ENCODE measurements around the gene LORICRIN. TPM values are rescaled to one million over a fixed set of nuclear protein-coding genes. Genes with fewer than 3 reads are reported as not detected.

LORICRIN gene
- polyA plus RNA-seq, 1 of the 3 experiments (the other 2 are of a cell fraction), result not detected

- no peaks in the 10 kb centered on the region for H3K79me2 ChIP-seq (ENCODE audit: insufficient read depth)
- H3K9ac ChIP-seq, result no peak overlapping the region
- POLR2A ChIA-PET, result no interaction called here
- TF ChIP-seq RXRA (IDR thresholded peaks at IDR 0.05; ENCODE audit: borderline replicate concordance, low read depth), result no peak
- TF ChIP-seq REST (IDR thresholded peaks at IDR 0.05; ENCODE audit: low read depth, low read length), result no peak
- no peak for TF ChIP-seq FOXJ3 (CRISPR knock-in tag; IDR thresholded peaks at IDR 0.05)
- TF ChIP-seq SIN3A (IDR thresholded peaks at IDR 0.05; ENCODE audit: borderline replicate concordance, low read depth, low read length), result no peak
- no peak for TF ChIP-seq TAF1 (IDR thresholded peaks at IDR 0.05; ENCODE audit: borderline replicate concordance, low read depth, low read length)
- no peak for TF ChIP-seq EP300 (IDR thresholded peaks at IDR 0.05; ENCODE audit: borderline replicate concordance in 1 of 2, low read depth in 1 of 2, low read length in 1 of 2)
- no peaks in the 10 kb centered on the region for H3K9me2 ChIP-seq
- H3K4me1 ChIP-seq (ENCODE audit: control insufficient read depth in 1 of 2, insufficient read depth in 2 of 2, low read depth in 1 of 2, low read length in 1 of 2), result no peaks in the 10 kb centered on the region
- DNase-seq, result no peak
- H3K9me3 ChIP-seq, result no peaks in the 10 kb centered on the region
- H3K36me3 ChIP-seq (replicated peaks in 1 of 2; ENCODE audit: control insufficient read depth in 1 of 2, insufficient read depth in 2 of 2, low read length in 1 of 2), result no peaks in the 10 kb centered on the region
- H3K4me2 ChIP-seq, result no peak overlapping the region
- H3F3A ChIP-seq (replicated peaks; ENCODE audit: insufficient read depth), result no peaks in the 10 kb centered on the region
- WGBS (ENCODE audit: low lambda C conversion rate), result 0% methylated on average over 1 of the region's 1 CpG
- no peak overlapping the region for H2AFZ ChIP-seq (ENCODE audit: low read depth)
- no peaks in the 10 kb centered on the region for H4K20me1 ChIP-seq (ENCODE audit: insufficient read depth)
- CTCF ChIA-PET, result no interaction called here
- H3K27ac ChIP-seq (ENCODE audit: low read depth in 2 of 2, low read length in 1 of 2), result no peak overlapping the region
- H3K4me3 ChIP-seq (ENCODE audit: low read depth in 2 of 2, low read length in 1 of 2), result no peak overlapping the region
- no peaks in the 10 kb centered on the region for H3K27me3 ChIP-seq (ENCODE audit: insufficient read depth)
Measured at GRCh38 chr1:153250166-153250565, 9.3 kb upstream of the LORICRIN start.

GRCh38 chr1:153251087-153251486, 8.4 kb upstream of the LORICRIN start:
- no peaks in the 10 kb centered on the region for H3K36me3 ChIP-seq (replicated peaks in 1 of 2; ENCODE audit: control insufficient read depth in 1 of 2, insufficient read depth in 2 of 2, low read length in 1 of 2)
- no peaks in the 10 kb centered on the region for H3K27me3 ChIP-seq (ENCODE audit: insufficient read depth)
- H3K4me2 ChIP-seq, result no peak overlapping the region
- CTCF ChIA-PET, result no interaction called here
- no peaks in the 10 kb centered on the region for H3K9me3 ChIP-seq
- no peak for DNase-seq
- no peaks in the 10 kb centered on the region for H3K9me2 ChIP-seq
- H3K9ac ChIP-seq, result no peak overlapping the region
- POLR2A ChIA-PET, result no interaction called here
- 0% methylated on average over 2 of the region's 2 CpGs for WGBS (ENCODE audit: low lambda C conversion rate)
- no peaks in the 10 kb centered on the region for H3K79me2 ChIP-seq (ENCODE audit: insufficient read depth)
- H3K4me1 ChIP-seq (ENCODE audit: control insufficient read depth in 1 of 2, insufficient read depth in 2 of 2, low read depth in 1 of 2, low read length in 1 of 2), result no peaks in the 10 kb centered on the region
- no peak for TF ChIP-seq TAF1 (IDR thresholded peaks at IDR 0.05; ENCODE audit: borderline replicate concordance, low read depth, low read length)
- no peak for TF ChIP-seq REST (IDR thresholded peaks at IDR 0.05; ENCODE audit: low read depth, low read length)
- no peak for TF ChIP-seq POLR2AphosphoS5 (IDR thresholded peaks at IDR 0.05; ENCODE audit: low read depth, low read length)
- no peak for TF ChIP-seq NFIC (IDR thresholded peaks at IDR 0.05; ENCODE audit: borderline replicate concordance)
- no peak for TF ChIP-seq FOXJ3 (CRISPR knock-in tag; IDR thresholded peaks at IDR 0.05)
- TF ChIP-seq SMC3 (IDR thresholded peaks at IDR 0.05; ENCODE audit: low read depth, low read length), result no peak
- no peak for TF ChIP-seq MXI1 (IDR thresholded peaks at IDR 0.05; ENCODE audit: low read depth, low read length)
- no peak for TF ChIP-seq EZH2phosphoT487 (IDR thresholded peaks at IDR 0.05; ENCODE audit: borderline replicate concordance, low read depth)
- TF ChIP-seq FOSL2 (IDR thresholded peaks at IDR 0.05; ENCODE audit: borderline replicate concordance, low read depth), result no peak
- no peak for TF ChIP-seq RFX5 (IDR thresholded peaks at IDR 0.05; ENCODE audit: low read length)
- TF ChIP-seq SIN3A (IDR thresholded peaks at IDR 0.05; ENCODE audit: borderline replicate concordance, low read depth, low read length), result no peak
- no peak for TF ChIP-seq YY1 (IDR thresholded peaks at IDR 0.05; ENCODE audit: low read depth)
- TF ChIP-seq TCF12 (IDR thresholded peaks at IDR 0.05), result no peak
- TF ChIP-seq RAD21 (IDR thresholded peaks at IDR 0.05; ENCODE audit: low read length), result no peak
- no peak for TF ChIP-seq RXRA (IDR thresholded peaks at IDR 0.05; ENCODE audit: borderline replicate concordance, low read depth)
- no peaks in the 10 kb centered on the region for H3F3A ChIP-seq (replicated peaks; ENCODE audit: insufficient read depth)
- H3K4me3 ChIP-seq (ENCODE audit: low read depth in 2 of 2, low read length in 1 of 2), result no peak overlapping the region
- H4K20me1 ChIP-seq (ENCODE audit: insufficient read depth), result no peaks in the 10 kb centered on the region
- H3K27ac ChIP-seq (ENCODE audit: low read depth in 2 of 2, low read length in 1 of 2), result no peak overlapping the region
- H2AFZ ChIP-seq (ENCODE audit: low read depth), result no peak overlapping the region

Data from SK-N-SH (cell line).